8988T (cell line): ENCODE data around the gene ATG13.

Experiments
- DNase-seq: peaks from one replicate; pipeline ENCODE4 v3.0.0; 2011

Gene ATG13

DNA sequence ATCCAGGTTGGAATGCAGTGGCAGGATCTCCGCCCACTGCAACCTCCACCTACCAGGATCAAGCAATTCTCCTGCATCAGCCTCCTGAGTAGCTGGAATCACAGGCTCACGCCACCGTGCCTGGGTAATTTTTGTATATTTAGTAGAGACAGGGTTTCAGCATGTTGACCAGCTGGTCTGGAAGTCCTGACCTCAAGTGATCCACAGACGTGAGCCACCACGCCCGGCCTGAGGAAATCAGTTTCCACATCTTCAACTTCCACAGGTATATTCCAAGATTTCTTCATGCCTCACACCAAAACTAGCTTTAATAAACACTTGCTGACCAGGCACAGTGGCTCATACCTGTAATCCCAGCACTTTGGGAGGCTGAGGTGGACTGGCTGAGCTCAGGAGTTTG, 8.0 kb upstream of the ATG13 start:
- no peak for DNase-seq

DNA sequence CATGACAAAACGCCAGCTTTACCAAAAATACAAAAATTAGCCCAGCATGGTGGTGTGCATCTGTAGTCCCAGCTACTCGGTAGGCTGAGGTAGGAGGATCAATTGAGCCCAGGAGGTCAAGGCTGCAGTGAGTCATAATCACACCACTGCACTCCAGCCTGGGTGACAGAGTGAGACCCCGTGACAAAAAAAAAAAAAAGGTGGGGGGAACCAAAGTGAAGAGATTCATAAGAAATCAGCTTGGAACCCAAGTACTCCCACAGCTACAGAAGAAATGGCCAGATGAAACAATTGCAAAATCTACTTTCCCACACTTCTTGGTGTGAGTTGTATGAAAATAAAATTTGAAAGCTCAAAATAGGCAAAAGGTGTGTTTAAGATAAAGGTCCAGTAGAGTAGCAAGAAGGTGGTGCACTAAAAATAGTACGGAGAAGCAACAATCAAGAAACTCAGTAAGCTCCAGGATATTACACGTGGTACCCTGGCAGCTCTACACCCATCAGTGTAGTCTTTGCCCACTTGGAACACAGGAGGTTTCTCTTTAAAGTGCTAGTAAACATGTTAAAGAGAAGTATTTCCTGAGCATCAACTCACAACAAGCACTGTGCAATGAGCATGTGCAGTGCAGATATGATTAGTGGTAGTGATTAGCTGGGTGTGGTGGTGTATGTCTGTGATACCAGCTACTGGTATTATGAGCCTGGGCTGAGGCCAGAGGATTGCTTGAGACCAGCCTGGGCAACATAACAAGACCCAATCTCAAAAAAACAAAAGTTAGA, 5.6 kb upstream of the ATG13 start:
- no peak for DNase-seq

DNA sequence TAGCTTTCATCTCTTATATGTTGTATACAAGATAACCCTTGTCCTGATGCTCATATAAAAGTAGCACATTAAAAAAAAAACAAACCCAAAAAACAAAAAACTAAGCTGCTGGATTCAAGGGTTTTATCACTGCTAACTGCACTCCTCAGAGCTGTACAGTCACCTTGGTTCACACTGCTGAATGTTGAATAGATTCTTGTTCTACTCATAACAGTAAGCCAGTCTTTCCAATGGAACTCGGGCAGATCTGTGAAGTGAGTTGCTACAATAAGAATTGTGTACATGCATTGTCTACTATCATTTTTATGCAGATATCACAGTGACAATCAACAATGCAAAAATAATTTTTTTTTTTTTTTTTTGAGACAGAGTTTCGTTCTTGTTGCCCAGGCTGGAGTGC, 5.0 kb upstream of the ATG13 start:
- no peak for DNase-seq

DNA sequence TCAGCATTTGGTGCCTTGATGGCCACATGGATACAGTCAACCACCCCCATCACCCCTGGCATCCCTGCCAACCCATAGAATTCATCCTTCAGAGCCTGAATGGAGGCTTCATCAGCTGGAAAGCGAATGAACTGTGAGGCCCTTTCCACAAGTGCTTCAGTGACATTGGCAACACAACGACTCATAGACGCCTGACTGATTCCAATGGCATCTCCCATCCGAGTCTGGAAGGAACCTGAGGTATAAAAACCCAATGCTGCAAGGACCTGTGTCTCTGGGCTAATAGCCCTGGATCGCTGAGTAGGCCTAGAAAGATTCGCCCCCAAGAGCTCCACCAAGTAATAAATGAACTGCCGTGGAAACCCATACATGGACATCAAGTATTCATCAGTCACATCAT, 1.6 kb upstream of the ATG13 start:
- DNase-seq = no peak

DNA sequence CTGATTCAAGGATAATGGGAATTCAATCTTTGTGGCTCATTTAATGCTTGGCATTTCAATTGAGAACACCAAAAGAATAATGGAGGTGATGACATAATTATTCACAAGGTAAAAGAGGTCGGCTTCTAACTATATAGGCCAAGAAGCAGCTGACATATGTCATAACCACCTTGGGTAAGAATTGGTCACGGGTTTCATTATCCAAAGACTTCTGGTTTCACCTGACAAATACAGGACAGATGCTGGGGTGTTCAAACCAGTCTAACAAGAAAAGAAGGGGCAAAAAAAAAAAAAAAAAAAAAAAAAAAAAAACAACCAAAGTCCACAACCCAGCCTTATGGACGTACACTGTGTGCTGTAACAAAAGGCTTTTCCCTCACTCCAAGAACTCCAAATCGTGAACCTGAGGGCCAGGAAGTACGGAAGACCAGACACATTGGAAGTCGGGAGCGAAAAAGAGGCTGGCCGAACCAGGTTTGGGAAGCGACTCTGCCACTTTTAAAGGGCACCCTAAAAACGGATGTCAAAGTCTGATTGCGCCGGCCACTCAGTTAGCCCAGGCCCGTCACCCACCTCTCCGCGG, 711 bp upstream of the ATG13 start:
- no peak for DNase-seq

DNA sequence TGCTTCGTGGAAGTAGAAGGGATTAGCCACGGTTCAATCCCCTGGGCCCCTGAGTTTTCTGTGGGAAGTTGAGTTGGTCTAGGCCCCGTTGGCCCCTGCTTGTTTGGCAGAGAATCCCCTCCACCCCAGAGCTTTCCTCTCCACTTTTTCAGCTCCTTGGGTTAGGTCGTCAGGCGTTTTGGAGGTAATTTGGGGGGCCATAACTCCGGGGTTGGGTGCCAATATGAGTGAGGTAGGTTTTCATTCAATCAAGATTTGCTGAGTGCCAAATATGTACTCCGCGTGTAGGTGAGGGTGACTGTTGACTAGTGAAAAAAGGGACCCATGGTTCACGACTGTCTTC, 590 bp downstream of the ATG13 start:
- no peak for DNase-seq

DNA sequence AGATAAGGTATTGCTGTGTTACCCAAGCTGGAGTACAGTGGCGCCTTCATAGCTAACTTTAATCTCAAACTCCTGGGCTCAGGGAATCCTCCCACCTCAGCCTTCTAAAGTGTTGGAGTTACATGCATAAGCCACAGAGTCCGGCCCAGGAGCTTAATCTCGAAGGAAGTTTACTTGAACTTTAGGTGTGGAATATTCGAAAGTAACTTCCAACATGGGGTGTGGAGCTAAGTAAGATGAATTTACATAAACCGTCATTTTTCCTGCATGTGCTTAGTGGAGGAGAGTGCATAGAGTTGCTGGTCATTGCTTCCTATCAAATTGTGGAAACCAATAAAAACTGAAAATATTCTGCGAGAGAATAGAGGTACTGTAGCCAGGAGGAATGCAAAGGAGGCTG, 1.5 kb downstream of the ATG13 start:
- DNase-seq = no peak

DNA sequence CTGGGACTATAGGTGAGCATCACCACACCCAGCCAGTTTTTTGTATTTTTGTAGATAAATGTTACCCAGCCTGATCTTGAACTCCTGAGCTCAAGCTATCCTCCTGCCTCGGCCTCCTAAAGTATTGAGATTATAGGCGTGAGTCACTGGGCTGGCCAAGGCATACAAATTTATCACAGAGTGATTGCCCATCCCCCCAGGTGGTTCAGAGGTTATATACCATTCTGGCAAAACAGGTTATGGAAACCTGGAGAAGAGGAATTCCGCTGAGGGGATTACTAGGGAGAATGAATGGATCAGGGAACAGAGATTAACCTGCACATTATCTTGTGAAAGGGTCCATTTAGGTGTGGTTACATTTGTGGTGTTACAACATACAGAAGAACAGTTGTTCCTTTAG, 8.1 kb downstream of the ATG13 start:
- no peak for DNase-seq

DNA sequence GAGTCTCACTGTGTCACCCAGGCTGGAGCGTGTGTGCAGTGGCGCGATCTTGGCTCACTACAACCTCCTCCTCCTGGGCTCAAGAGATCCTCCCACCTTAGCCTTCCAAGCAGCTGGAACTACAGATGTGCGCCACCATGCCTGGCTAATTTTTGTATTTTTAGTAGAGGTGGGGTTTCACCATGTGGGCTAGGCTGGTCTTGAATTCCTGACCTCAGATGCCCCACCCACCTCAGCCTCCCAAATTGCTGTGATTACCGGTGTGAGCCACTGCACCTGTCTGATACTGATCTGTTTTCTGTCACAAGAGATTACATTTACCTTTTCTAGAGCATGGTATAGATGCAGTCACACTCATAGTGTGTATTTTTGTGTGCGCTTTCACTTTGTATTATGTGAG, 11.6 kb downstream of the ATG13 start:
- no peak for DNase-seq

DNA sequence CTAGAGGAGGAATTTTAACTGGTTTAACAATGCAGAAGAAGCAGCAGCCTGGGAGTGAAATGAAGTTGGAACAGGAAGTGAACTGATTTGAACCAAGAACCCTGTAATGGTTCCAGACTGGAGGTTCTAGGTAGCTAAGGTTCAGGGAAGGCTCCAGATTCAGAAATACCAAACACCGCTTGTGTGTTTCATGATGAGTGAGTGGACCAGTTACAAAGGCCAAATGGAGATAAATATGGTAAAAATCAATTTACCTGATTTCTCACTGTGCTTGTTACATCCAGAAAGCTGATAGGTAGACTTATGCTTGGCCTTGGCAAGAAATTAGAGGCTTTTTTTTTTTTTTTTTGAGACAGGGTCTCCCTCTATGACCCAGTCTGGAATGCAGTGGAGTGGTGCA, 12.9 kb downstream of the ATG13 start:
- no peak for DNase-seq

DNA sequence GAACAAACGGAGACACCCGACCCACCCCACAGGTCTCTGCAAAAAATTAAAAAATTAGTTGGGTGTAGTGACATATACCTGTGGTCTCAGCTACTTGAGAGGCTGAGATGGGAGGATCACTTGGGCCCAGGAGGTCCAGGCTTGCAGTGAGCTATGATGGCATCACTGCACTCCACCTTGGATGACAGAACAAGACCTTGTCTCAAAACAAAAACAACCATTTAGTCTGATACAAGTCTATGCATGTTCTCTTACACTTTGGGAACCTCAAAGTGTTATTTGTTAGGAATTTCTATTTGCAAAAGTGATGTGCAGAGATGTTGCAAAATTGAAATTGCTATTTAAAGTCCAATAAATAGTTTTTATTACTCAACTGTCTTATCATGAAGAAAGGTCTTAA, 14.3 kb downstream of the ATG13 start:
- DNase-seq = no peak

DNA sequence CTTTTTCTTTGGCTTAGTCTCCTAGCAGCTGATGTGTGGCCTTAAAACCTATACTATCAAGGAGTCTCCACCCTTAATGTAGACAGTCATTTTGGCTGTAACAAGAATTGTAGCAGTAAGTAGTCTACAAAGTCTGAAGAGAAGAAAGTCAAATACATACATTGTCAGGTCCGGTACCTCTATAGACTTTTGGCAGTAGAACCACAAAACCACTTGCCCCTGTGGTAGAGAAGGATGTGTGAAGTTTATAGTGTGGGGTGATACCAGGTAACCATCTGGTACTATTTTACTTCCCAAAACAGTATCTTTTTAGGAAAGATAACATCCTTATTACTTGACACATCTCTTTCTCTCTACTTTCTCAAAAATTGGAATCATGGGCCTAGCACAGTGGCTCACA, 15.1 kb downstream of the ATG13 start:
- DNase-seq = no peak

DNA sequence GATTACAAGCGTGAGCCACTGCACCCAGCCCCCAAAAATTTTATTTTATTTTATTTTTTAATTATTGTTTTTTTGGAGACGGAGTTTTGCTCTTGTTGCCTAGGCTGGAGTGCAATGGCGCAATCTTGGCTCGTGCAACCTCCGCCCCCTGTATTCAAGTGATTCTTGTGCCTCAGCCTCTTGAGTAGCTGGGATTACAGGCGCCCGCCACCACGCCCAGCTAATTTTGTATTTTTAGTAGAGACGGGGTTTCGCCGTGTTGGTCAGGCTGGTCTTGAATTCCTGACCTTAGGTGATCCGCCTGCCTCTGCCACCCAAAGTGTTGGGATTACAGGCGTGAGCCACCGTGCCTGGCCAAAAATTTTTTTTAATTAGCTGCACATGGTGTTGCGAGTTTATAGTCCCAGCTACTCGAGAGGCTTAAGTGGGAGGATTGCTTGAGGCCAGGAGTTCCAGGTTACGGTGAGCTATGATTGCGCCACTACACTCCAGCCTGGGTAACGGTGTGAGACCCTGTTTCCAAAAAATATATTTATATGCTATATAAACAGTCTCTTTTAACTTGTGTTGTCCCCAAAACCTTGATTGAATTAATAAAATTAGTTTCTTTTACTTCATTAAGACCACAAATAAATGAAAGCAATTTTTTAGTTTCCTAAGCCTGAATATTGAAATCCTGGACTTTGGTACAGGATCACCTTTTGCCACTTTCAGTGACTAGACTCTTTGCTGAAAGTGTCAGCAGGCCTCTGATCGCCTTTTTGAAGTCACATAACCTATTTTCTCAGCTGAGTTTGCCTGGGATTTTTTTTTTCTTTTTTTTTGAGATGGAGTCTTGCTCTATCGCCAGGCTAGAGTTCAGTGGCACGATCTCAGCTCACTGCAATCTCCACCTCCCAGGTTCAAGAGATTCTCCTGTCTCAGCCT, 16.2 kb downstream of the ATG13 start:
- no peak for DNase-seq

DNA sequence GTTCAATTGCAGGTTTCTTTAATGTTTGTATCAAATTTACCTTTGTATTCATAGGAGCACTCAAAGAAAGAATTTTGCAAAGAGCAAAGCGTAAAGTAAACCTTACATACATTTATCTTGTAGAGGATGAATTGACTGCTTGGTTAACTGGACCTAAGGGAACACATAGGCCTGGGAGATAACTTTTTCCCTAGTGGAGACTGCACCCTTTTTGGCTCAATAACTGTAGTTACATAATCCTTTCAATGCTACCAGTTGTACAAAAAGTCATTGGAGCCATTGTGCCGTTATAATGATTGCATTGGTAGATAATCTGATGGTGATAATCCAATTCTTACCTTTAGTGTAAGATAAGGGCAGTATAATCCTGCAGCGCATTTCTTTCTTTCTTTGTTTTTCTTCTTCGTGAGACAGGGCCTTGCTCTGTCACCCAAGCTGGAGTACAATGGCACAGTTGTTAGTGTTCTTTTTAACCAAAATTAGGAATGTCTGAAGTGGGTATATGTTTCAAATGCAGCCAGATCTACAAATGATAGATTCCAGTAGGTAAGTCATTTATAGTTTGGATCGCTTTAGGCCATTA, 18.3 kb downstream of the ATG13 start:
- DNase-seq = no peak

DNA sequence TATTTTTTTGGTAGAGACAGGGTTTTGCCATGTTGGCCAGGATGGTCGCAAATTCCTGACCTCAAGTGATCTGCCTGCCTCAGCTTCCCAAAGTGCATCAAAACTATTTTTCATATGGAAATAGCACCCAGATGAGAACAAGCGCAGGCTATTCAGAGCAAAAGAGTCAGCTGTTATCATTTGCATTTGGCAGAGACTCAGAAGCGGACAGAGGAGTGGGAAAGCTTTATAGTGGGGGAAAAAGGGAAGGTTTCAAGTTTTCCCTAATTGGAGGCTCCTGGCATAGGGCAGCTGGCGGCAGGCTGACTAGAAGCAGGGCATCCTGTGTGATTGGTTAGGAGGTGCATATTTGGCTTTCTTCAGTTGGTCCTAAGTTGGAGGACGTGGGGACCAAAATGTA, 20.2 kb downstream of the ATG13 start:
- DNase-seq = no peak

DNA sequence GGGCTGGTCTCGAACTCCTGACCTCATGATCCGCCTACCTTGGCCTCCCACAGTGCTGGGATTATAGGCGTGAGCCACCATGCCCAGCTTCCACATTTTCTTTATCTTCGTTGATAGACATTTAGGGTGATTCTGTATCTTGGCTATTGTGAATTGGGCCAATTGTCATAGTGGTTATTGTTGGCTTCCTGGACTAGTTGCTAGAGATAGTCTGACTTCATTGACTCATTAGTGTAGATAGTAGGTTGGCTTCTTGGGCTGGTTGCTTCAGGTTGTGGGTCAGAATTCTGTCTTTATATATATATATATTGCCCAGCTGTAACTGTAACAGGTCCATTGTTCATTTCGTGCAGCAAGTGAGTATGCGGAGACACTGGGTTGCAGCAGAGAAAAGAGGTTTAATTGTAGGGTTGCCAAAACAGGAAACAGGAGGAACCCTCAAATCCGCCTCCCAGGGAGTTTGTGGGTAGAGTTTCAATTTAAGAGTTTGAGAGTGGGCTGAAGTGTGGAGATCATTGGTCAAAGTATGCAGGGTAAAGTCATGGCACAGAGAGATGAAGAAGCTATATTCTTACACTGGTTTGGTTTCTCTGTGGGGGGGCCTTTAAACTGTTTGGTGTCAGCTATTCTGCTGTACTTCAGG, 22.0 kb downstream of the ATG13 start:
- DNase-seq = no peak

DNA sequence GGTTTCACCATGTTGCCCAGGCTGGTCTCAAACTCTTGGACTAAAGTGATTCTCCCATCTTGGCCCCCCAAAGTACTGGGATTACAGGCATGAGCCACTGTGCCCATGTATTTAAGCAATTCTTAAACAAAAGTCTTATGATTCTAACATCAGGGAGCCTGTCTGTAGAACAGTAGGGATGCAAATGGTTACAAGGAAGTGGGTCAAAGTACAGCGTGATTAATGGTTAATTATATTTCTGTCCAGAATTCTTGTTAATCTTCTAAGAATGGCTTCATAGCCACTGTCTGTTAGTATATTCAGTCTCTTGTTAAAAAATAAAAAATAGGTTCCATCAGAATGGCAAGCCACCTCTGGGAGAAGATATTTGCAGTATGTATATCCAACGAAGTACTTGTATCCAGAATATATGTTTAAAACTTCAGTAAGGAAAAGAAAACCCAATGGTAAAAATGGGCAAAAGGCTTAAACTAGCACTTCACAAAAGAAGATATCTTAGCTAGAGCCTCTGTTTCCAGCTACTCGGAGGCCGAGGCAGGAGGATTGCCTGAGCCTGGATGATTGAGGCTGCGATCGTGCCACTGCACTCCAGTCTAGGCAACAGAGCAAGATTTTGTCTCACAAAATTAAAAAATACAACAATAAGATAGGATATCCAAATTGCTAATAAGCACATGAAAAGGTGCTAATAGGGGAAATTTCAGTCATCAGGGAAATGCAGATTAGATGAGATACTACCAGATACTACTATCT, 22.9 kb downstream of the ATG13 start:
- no peak for DNase-seq

DNA sequence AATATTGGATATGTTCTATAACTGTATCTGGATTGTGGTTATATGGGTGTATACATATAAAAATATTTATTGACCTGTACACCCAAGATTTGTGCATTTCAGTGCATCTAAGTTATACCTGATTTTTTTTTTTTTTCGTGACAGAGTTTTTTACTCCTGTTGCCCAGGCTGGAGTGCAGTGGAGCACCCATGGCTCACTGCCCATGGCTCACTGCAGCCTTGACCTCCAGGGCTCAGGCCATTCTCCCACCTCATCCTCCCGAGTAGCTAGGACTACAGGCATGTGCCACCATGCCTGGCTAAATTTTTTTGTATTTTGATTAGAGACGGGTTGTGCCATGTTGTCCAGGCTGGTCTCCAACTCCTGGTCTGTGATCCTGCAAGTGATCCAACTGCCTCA, 24.3 kb downstream of the ATG13 start:
- DNase-seq = no peak

DNA sequence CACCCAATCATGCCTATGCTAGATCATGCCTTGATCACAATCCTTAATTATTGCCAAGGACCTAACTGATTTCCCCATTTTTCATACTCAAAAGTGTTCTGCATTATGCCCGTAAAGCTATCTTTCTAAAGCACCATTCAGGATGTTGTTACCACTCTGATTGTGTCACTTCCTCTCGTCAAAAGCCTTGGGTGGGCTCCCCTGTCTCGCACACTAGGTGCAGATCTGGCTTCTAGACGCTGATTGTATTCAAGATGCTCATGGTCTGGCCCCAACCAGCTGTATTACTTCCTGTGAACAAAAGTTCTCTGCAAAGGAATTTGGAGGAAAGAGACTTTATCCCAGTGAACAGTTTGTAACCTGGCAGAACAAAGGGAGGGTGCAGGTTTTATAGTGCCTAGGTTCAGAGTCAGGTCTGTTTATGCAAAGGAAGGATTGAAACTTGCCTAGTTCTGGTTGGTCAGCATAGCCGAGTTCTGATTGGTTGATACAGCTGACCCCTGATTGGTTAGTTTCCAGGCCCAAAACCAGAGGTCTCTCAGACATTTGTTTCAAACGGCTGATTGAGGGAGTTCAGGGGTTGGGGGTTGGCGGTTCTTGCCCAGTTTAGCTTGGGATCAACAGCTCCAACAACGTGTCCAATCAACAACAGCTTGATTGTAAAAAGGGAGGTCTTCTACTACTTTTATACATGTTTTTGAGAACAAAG, 25.4 kb downstream of the ATG13 start:
- no peak for DNase-seq

DNA sequence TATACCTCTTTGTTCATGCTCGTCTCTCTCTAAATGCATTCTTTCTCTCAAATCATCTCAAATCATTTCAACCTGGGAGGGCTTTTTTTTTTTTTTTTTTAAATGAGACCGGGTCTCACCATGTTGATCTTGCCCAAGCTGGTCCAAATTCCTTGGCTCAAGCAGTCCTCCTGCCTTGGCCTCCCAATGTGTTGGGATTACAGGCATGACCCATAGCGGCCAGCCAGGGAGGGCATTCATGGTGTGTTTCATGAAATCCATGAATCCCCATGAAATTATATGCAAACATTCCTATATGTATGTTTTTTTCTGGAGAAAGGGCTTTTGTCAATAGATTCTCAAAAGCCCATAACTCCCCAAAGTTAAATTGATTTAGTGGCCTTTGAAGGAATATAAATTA, 26.2 kb downstream of the ATG13 start:
- DNase-seq = no peak

DNA sequence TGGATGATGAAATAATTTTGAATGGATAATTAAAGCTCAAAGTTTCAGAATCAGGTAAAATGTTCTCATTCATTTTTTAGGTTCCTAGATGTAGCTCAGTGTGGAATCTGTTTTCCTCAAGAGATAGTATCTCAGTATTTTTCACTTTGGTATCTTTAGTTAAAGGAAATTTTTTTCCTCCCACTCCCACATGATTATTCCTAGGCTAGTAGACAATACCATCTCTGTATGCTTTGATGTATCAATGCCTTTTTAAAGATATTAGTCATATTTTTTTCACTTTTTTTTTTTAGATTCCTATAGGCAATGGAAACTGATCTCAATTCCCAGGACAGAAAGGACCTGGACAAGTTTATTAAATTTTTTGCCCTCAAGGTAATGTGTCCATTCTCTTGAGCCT, 26.6 kb downstream of the ATG13 start:
- DNase-seq = no peak
